CD4-positive, alpha-beta T cell treated with Interleukin-1 beta for 1 hour (primary cell): ENCODE results near the gene CDK16.

ENCODE experiments used
- DNase-seq, 2 donors: peaks; one replicate each; pipeline ENCODE4 v3.0.0-alpha.2; 2020 to 2022

Gene CDK16

DNA sequence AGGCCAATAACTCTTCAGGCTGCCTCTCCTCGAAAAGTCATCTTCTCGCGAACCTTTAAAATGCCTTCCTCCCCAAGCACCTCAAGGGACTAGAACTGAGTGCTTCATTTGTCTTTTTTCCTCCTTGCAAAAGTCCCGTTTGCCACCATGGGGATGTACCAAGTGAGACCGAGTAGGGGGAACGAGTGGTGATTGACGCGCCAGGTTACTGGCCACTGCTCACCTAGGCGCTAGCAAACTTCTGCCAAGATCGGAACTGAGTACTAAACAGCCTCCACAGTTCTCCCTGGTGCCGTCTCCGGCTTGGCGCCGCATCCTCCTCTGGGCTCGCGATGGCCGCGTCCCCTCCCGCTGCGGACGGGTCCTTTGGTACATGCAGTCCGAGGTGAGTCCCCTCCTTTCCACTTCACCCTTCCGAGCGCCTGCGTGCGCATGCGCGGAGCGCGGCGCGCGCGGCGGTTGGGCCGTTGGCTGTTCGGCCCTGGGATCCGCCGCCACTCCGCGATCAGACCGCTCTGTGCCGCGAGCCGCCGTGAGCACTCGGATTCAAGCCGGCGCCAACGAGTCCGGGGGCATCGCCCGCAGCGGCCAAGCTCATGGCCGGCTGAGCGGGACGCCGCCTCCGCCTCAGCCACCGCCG is at the start of gene CDK16:
TSS of gene CDK16 (plus strand) at position 402 of the 640 bp plus-strand sequence. CDS start 4,877 bp downstream, outside the sequence.
- DNase-seq, result peak; percentile 82 to 90

DNA sequence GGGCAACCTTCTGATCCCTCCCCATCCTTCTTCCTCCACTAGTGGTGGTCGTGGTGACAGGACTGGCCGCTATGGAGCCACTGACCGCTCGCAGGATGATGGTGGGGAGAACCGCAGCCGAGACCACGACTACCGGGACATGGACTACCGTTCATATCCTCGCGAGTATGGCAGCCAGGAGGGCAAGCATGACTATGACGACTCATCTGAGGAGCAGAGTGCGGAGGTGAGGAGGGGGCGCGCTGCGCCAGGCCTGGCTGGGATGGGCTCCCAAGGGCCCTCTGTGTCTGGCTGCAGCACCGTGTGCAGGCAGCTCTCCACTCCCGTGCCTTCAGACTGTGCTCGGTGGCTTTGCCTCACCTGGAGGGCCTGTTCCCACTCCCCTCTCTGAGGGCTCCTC is 49.2 kb upstream of the CDK16 start:
- DNase-seq, result no peak

DNA sequence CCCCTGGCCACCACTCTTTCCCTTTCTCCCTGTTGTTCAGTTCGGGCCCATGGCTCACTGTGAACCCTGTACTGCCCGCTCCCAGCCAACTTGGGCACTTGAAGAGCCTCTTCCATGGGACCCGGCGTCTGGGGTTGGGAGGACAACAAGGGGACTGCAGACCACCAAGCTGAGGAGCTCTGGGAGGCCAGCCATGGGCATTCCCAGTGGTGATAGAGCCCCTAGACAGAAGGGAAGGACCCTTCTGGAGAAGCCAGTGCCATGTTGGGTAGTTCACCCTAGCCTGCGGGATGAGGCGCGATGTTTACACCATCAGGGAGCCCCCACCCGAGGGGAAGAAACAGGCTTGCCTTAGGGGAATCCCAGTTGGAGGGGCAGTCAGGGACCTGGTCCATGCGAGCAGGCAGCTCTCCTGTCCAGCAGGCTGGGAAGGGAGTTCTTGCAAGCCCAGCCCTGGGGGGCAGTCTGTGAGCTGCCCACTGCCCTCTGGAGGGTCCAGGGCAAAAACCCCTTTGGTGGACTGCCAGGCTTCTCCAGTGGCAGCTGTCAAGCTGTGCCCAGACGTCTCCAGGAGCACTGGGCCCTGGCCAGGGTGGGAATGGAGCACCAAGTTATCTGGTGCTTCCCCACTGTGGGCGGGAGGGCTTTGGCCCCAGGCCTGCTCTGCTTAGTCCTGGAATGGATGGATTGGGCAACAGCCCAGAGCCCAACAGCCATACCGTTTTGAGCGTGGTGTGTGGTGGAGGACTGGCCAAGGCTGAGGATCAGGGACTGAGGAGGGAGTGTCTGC is 48.6 kb upstream of the CDK16 start:
- no peak for DNase-seq

DNA sequence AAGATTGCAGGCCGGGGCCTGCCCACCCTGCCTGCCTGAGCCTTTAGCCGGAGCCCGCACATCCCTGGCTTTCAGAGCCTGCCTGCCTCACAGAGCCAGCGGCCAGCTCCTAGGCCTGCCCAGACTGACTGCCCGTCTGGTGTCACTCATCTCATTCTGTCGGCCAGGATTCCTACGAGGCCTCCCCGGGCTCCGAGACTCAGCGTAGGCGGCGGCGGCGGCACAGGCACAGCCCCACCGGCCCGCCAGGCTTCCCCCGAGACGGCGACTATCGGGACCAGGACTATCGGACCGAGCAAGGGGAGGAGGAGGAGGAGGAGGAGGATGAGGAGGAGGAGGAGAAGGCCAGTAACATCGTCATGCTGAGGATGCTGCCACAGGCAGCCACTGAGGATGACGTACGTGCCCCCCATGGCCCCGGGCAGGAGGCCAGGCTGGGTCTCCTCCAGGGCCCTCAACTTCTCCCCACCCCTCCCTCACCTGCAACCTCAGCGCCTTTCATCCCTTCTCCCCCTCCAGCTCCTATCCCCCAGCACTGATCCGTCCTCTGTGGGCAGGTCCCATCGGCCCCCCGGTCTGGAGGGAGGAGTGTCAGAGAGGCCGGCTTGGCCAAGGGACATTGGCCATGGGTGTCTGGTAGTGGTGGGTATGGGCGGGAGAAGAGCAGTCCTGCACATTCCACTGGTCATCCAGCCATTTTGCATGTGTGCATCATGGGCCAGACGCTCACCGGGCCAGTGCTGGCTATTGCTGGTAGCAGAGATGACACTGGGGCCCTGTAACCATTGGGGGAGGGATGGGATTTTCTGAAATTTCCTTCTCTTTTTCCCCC is 47.4 kb upstream of the CDK16 start:
- DNase-seq, result no peak

DNA sequence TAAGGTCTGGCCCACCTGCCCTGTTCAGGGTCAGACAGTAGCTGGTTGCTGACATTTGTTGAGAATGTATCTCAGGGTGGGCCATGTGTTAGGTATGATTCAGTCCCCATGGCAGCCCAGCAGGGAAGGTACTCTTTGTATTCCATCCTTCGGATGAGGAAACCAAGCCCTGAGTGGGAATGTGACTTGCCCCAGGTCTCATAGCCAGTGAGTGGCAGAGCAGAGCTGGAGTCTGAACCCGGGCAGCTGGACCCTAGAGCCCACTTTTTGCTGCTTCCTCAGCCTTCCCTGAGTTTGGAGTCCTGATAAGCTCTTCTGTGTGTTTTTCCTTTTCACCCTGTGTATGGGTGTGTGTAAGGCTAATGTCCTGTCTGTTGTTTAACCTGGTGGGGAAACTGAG is 46.5 kb upstream of the CDK16 start:
- no peak for DNase-seq

DNA sequence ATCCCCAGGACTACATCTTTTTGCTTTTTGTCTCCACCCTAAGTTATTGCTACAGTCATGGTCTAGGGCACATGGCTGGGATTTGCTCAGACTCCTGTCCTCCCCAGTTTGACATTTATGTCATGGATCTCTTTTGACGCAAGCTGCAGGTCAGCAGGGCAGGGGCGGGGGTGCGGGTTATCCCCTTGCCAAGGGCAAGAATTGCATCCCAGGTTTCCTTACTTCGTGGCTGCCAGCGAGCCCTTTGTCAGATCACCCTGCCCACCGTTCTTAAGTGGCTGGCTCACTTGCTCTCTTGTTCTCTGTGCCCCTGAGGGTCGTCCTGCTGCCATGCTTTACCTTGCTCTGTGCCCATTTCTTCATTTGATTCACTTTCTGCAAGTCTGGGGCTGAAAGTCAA is 45.9 kb upstream of the CDK16 start:
- no peak for DNase-seq

DNA sequence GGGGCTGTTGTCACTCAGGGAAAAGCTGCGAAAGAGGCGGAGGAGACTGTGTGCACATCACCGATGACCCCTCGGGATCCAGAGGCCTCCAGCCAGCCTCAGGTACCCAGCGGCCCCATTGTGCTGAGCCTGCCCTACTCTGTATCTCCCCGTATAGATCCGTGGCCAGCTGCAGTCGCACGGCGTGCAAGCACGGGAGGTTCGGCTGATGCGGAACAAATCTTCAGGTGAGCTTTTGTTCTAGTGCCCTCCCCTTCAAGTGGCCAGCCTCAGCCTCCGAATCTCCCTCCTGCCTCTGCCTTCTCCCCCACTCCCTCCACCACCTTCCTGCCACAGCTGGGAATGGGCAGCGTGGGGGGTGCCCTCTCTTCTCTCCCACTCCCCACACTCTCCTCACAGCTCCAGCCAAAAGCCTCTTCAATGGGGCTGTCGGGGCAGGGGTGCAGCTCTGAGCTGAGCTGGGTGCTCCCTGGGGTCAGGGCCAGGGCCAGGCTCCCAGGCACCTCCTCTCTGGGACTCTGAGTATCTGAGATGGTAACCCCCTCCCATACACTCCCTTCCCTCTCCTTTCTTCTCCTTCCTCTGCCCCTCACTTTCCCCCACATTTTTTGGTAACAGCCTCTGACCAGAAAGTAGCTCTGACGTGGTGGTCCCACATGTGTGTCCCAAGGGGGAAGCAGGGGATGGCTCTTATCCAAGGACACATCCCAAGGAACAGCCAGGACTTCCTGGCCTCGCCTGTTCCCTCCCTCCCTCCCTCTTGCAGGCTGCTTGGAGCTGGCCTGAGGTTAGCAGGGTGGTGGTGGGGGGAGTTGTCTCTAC is 45.3 kb upstream of the CDK16 start:
- no peak for DNase-seq

DNA sequence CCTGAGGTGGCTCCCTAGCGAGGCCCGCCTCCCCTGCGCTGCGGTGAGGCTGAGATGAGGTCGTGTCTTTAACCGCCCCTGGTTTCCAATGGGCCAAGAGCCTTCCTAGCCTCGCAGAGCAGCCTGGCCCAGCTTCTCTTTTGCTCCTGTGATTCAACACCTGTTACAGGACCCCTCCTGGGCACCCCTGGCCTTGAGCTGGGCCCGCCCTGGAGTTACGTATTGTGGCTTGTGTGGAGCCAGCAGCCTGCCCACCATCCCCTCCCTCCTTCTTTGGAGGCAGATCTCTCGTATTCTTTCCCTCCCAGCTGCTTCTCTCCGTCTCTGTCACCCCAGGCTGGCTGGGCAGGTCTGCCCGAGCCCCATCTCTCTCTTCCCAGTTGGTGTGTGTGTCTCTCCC is 44.1 kb upstream of the CDK16 start:
- DNase-seq, result no peak

DNA sequence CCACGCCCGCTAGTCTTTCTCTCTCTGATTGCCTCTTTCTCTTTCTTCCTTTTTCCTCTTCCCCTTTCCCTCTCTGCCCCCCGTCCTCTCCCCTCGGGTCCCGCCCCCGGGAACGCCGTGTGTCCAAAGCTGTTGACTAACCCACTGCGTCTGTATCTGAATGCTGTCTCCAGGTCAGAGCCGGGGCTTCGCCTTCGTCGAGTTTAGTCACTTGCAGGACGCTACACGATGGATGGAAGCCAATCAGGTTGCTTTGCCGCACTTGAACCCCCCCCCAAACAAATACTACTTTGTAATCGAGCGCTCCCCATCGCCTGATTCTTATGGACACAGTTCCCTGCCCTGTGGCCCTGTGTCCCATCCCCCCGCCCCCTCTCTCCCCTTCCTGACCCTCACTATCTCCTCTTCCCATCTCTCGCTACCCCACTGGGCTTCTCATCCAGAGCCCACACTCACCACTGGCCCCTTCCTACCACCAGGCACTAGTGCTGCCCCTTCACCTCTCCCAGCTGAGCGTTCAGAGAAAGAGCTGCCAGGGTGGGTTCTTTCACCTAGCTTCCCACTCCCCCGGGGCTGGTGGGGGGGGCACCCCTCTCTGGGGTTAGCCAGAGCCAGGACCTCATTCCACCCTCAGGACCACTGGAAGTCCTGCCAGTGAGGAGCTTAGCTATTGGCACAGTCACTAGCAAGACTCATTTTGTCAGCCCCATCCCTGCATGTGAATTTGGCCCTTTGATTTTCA is 43.5 kb upstream of the CDK16 start:
- no peak for DNase-seq

DNA sequence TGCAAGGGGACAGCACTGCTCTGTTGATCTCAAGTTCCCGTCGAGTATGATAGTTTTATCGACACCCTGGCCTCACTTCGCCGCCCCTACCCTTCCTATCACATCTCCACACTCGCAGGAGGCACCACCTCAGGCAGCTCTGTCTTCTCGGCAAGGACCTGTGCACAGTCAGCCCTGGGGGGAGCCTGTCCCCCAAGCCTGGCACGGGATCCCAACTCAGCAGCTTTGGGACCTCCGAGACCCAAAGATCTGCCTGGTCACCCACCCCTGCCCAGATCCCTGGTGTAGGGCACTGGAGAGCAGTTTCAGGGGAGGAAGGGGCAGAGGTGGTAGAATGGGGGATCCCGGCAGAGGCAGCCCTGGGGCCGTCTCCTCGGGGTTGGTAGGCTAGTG is 42.9 kb upstream of the CDK16 start:
- DNase-seq, result no peak

DNA sequence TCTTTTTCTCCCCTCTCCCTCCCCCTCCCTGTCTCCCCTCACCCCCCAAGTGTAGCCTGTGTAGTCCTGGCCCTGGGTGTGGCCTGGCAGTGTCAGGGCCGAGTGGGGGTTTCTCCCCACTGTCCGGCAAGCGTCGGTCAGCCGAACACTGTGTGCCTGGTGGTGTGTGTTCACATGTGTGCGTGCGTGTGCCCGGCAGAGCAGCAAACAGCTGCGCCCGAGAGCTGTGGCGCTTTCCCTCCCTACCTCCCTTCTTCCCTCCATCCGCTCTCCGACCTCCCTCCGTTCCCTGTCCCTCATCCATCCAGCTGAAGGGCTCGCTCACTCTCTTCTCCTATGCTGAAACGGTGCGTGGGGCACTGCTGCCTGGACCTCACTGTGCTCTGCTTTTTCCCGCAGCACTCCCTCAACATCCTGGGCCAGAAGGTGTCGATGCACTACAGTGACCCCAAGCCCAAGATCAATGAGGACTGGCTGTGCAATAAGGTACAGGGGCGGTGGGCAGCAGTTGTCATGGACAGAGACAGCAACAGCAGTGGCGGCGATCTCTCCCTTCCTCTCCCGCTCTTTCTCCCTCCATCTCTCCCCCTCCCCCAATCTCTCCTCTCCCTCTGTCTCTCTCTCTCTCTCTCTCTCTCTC is 42.3 kb upstream of the CDK16 start:
- no peak for DNase-seq

DNA sequence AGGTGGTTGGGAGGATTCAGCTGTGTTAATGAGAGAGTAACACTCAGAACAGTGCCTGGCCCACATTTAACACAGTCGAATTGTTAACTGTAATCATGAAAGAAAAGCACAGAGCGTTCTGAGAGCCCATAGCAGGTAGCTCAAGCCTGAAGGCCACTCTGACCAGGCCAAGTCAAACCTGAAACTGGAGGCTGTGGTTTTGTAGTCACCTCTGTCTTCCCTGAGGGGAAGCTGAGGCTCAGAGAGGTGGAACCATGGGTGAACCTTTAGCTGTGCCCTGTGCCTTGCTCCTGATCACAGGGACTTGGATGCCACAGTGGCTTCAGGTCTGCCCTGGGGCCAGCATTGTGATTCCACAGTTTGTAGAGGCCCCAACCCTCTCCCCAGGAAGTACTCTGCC is 41.4 kb upstream of the CDK16 start:
- no peak for DNase-seq

DNA sequence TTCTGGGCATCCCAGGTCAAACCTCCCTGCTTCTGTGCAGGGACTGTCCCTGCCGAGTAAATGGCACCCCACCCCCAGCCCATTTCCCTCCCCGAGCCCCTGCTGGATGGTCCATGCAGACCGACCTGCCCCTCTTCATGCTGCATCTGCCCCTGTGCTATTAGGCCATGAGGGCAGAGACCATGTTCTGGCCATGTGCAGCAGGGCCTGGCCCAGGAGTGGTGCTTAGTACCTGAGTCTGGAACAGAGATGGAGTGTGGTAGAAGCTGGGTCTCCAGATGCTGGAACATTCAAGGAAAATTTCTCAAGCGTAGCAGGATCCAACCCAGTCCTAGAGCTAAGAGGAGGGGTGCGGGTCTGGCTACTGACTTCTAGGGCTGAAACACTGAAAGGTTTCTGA is 40.1 kb upstream of the CDK16 start:
- DNase-seq, result no peak

DNA sequence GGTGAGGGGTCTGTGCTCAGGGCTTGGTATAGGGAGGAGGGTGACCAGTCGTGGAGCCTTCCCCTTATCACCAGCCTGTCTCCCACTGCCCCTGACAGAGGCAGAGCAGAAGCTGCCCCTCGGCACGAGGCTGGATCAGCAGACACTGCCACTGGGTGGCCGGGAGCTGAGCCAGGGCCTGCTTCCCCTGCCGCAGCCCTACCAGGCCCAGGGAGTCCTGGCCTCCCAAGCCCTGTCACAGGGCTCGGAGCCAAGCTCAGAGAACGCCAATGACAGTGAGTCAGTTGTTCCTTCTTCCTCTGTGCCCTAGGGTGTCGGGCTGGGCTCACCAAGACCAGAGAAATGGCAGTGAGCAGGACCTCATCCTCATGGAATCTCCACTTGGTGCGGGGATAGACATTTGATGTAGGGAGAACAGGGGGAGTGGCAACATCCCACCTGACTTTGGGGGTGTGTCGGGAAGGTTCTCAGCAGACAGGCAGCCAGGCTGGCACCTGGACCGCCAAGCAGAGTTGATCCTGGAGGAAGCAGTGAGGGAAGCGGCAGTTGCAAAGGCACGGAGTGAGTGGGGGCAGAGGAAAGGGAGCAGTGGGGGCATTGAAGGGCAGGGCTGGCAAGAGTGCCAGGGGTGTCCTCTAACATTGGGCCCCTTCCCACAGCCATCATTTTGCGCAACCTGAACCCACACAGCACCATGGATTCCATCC is 39.1 kb upstream of the CDK16 start:
- no peak for DNase-seq

DNA sequence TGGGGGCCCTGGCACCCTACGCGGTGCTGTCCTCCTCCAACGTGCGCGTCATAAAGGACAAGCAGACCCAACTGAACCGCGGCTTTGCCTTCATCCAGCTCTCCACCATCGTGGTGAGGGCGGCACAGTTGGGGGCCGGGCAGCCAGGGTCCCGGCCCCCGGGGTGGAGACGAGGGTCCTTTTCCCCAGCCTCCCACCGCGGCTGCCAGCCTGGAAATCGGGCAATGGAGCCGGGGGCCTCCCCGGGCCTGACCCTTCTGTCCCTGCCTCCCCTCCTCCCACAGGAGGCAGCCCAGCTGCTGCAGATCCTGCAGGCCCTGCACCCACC is 38.6 kb upstream of the CDK16 start:
- DNase-seq, result no peak

DNA sequence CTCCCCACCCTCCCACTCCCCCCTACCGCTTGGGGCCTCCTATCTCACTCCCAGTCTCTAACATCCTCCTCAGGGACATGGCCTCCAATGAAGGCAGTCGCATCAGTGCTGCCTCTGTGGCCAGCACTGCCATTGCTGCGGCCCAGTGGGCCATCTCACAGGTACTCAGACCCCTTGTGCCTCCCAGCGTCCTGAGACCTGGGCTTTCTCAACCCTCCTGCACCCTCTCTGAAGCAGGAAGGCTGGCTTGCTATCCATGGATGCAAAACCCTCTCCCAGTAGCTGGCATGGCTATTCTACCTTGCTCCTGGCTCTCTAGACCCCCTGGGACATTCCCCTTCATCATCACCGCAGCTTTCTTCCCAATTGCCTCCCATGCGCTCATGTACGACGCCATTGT is 38.1 kb upstream of the CDK16 start:
- DNase-seq, result no peak

DNA sequence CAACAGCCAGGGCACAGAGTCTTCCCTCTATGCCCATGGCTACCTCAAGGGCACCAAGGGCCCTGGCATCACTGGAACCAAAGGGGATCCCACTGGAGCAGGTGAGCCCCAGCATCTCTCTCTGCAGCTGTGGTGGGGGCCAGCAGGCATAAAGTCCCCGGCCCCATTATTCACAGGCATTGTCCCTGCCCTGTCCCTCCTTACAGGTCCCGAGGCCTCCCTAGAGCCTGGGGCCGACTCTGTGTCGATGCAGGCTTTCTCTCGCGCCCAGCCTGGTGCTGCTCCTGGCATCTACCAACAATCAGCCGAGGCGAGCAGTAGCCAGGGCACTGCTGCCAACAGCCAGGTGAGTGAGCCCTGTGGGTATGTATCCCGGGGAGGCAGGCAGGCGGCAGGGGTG is 37.2 kb upstream of the CDK16 start:
- DNase-seq, result no peak

DNA sequence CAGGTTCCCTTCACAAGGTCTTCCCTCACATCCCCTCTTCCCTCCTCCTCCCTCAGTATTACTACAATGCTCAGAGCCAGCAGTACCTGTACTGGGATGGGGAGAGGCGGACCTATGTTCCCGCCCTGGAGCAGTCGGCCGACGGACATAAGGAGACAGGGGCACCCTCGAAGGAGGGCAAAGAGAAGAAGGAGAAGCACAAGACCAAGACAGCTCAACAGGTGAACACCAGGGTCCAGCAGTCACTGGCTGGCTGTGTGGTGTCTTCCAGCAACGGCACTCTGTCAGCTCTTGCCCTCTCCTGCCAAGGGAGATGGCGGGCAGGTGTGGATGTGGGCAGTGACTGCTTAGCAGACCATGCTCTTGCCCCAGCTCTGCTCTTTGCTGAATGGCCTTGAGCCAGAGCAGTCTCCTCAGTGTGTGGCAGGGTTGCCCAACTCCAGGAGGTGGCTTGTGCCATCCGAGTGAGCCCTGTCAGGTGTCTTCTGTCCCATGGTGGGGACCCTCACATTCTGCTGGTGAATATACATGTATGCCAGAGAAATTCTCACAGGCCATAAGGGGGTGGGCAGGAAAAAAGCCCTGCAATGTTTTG is 36.3 kb upstream of the CDK16 start:
- no peak for DNase-seq

DNA sequence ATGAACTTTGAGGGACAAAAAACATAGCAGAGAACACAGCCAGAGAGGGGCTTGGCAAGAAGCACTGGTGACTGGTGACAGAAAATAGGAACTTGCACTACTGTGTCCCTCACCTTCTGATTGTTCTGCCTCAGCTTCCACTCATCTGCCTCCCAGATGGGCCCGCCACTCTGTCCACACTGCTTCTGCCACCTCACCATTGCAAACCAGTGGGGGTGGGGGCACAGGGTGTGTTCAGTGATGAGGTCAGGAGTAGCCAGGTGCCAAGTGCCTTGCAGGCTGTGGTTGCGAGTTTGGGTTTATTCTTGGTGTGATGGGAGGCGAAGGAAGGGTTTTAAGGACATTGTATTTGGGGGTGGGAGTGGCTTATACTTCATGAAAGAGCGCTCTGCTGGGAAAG is 34.0 kb upstream of the CDK16 start:
- DNase-seq, result no peak

DNA sequence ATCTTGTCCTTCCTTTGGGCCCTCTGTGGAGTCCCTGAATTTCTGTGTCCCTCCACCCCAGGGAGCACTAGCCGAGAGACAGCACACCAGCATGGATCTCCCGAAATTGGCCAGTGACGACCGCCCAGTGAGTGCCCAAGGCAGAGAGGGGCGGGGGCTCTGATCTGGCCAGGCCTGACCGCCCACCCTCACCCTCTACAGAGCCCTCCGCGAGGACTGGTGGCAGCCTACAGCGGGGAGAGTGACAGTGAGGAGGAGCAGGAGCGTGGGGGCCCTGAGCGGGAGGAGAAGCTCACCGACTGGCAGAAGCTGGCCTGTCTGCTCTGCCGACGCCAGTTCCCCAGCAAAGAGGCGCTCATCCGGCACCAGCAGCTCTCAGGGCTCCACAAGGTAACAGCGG is 33.2 kb upstream of the CDK16 start:
- DNase-seq, result no peak
